ENCODE measurements around the gene BOLA2B. TPM values are rescaled to one million over a fixed set of nuclear protein-coding genes. Genes with fewer than 3 reads are reported as not detected.

The BOLA2B gene
- polyA plus RNA-seq, 1 donor from 2014 or later, result 487 TPM

DNA sequence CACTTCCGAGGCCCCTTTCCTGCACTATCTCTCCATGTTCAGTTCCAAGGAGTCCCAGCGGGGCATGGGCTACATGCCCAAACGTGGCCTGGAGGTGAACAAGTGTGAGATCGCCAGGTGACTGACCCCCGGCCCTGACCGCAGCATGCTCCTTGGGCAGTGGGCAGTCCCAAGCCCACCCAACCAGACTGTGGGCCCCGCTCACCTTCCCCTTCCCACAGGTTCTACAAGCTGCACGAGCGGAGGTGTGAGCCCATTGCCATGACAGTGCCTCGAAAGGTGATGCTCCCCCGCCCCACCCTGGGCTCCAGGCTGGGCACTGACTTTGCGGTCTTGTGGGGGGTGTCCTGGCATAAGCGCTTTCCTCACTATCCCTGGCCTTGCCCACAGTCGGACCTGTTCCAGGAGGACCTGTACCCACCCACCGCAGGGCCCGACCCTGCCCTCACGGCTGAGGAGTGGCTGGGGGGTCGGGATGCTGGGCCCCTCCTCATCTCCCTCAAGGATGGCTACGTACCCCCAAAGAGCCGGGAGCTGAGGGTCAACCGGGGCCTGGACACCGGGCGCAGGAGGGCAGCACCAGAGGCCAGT, 5.4 kb downstream of the BOLA2B start:
- Histone ChIP-seq H3K9me3 (ENCODE audit: low read length) (no peaks in the 10 kb centered on the region), H2AFZ (ENCODE audit: low read depth, low read length) (no peak overlapping the region), H3K79me2 (replicated peaks; ENCODE audit: insufficient read depth, low read length) (peaks cover 9% of the 10 kb centered on the region), H3K27ac (ENCODE audit: low read length) (no peak overlapping the region), H3F3A (ENCODE audit: insufficient read depth, low read length, poor library complexity, severe bottlenecking) (no peaks in the 10 kb centered on the region), H3K27me3 (ENCODE audit: insufficient read depth, low read depth, low read length) (no peaks in the 10 kb centered on the region), H3K9me2 (ENCODE audit: insufficient read depth, low read length) (no peaks in the 10 kb centered on the region), H3K9ac (ENCODE audit: low read length) (no peak overlapping the region), H3K4me3 (ENCODE audit: low read length) (no peak overlapping the region), H4K20me1 (ENCODE audit: insufficient read depth) (no peaks in the 10 kb centered on the region), H3K4me2 (ENCODE audit: low read length) (no peak overlapping the region), H3K36me3 (ENCODE audit: insufficient read depth, low read length) (no peaks in the 10 kb centered on the region)
- no peak for TF ChIP-seq TAF1 (IDR thresholded peaks at IDR 0.05; ENCODE audit: low read depth)
- no peak for TF ChIP-seq POLR2AphosphoS5 (IDR thresholded peaks at IDR 0.05)
- TF ChIP-seq RAD21 (conservative IDR thresholded peaks at IDR 0.05), result no peak
- TF ChIP-seq, protein P1, sequence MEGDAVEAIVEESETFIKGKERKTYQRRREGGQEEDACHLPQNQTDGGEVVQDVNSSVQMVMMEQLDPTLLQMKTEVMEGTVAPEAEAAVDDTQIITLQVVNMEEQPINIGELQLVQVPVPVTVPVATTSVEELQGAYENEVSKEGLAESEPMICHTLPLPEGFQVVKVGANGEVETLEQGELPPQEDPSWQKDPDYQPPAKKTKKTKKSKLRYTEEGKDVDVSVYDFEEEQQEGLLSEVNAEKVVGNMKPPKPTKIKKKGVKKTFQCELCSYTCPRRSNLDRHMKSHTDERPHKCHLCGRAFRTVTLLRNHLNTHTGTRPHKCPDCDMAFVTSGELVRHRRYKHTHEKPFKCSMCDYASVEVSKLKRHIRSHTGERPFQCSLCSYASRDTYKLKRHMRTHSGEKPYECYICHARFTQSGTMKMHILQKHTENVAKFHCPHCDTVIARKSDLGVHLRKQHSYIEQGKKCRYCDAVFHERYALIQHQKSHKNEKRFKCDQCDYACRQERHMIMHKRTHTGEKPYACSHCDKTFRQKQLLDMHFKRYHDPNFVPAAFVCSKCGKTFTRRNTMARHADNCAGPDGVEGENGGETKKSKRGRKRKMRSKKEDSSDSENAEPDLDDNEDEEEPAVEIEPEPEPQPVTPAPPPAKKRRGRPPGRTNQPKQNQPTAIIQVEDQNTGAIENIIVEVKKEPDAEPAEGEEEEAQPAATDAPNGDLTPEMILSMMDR (IDR thresholded peaks at IDR 0.05; ENCODE audit: poor library complexity, severe bottlenecking), result no peak
- no peak for TF ChIP-seq EZH2 (IDR thresholded peaks at IDR 0.05; ENCODE audit: borderline replicate concordance, insufficient read depth, low read length, poor library complexity, severe bottlenecking)
- no peak for TF ChIP-seq EP300 (conservative IDR thresholded peaks at IDR 0.05; ENCODE audit: poor library complexity, severe bottlenecking)
- TF ChIP-seq, protein P2, sequence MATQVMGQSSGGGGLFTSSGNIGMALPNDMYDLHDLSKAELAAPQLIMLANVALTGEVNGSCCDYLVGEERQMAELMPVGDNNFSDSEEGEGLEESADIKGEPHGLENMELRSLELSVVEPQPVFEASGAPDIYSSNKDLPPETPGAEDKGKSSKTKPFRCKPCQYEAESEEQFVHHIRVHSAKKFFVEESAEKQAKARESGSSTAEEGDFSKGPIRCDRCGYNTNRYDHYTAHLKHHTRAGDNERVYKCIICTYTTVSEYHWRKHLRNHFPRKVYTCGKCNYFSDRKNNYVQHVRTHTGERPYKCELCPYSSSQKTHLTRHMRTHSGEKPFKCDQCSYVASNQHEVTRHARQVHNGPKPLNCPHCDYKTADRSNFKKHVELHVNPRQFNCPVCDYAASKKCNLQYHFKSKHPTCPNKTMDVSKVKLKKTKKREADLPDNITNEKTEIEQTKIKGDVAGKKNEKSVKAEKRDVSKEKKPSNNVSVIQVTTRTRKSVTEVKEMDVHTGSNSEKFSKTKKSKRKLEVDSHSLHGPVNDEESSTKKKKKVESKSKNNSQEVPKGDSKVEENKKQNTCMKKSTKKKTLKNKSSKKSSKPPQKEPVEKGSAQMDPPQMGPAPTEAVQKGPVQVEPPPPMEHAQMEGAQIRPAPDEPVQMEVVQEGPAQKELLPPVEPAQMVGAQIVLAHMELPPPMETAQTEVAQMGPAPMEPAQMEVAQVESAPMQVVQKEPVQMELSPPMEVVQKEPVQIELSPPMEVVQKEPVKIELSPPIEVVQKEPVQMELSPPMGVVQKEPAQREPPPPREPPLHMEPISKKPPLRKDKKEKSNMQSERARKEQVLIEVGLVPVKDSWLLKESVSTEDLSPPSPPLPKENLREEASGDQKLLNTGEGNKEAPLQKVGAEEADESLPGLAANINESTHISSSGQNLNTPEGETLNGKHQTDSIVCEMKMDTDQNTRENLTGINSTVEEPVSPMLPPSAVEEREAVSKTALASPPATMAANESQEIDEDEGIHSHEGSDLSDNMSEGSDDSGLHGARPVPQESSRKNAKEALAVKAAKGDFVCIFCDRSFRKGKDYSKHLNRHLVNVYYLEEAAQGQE (IDR thresholded peaks at IDR 0.05; ENCODE audit: borderline replicate concordance), result no peak
- no peak for TF ChIP-seq MXI1 (conservative IDR thresholded peaks at IDR 0.05; ENCODE audit: poor library complexity, severe bottlenecking)
- TF ChIP-seq SMC3 (conservative IDR thresholded peaks at IDR 0.05; ENCODE audit: poor library complexity), result no peak

DNA sequence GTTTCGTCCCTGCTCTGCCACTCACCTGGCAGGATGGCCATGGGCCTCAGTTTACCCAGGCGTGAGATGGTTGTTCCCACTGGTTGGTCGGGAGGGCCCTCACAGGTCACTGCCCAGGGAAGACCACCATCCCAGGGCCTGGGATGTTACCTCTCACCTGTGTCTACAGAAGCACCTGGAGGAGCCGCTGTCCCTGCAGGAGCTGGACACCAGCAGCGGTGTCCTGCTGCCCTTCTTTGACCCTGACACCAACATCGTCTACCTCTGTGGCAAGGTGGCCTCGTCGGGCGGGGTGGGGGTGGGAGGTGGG, 6.0 kb downstream of the BOLA2B start:
- H3K4me3 ChIP-seq (ENCODE audit: low read length), result no peak overlapping the region
- H3K4me2 ChIP-seq (ENCODE audit: low read length), result no peak overlapping the region
- peaks cover 9% of the 10 kb centered on the region for H3K79me2 ChIP-seq (replicated peaks; ENCODE audit: insufficient read depth, low read length)
- no peak for TF ChIP-seq SMC3 (conservative IDR thresholded peaks at IDR 0.05; ENCODE audit: poor library complexity)
- TF ChIP-seq, protein P2 (IDR thresholded peaks at IDR 0.05; ENCODE audit: borderline replicate concordance), result no peak
- H3K9me3 ChIP-seq (ENCODE audit: low read length), result no peaks in the 10 kb centered on the region
- no peaks in the 10 kb centered on the region for H4K20me1 ChIP-seq (ENCODE audit: insufficient read depth)
- no peak overlapping the region for H3K27ac ChIP-seq (ENCODE audit: low read length)
- no peak overlapping the region for H3K9ac ChIP-seq (ENCODE audit: low read length)
- no peaks in the 10 kb centered on the region for H3K36me3 ChIP-seq (ENCODE audit: insufficient read depth, low read length)
- H3K27me3 ChIP-seq (ENCODE audit: insufficient read depth, low read depth, low read length), result no peaks in the 10 kb centered on the region
- H2AFZ ChIP-seq (ENCODE audit: low read depth, low read length), result no peak overlapping the region
- no peaks in the 10 kb centered on the region for H3K9me2 ChIP-seq (ENCODE audit: insufficient read depth, low read length)
- H3F3A ChIP-seq (ENCODE audit: insufficient read depth, low read length, poor library complexity, severe bottlenecking), result no peaks in the 10 kb centered on the region

Measured in neural cell (in vitro differentiated cells).